Fibroblast of lung (primary cell): ENCODE measurements around the gene MINPP1. TPM values are rescaled to one million over a fixed set of nuclear protein-coding genes. Genes with fewer than 3 reads are reported as not detected.

Source experiments
- DNase-seq, 2 donors: peaks; one replicate each; pipeline versions ENCODE4 v3.0.0 to v3.0.0-alpha.2; 2010; ENCODE audit warnings: low read depth in 2 of 2
- H2AFZ ChIP-seq: 2 replicates; pipeline ENCODE4 v1.5.1; 2012; ENCODE audit warnings: low read length, control low read depth, inconsistent platforms
- H3K27ac ChIP-seq: 2 replicates; pipeline ENCODE4 v1.5.1; 2011; ENCODE audit warnings: low read length, control low read depth; ENCODE audit not compliant: insufficient read depth
- H3K27me3 ChIP-seq: 2 replicates; pipeline ENCODE4 v1.5.1; 2011; ENCODE audit warnings: mild to moderate bottlenecking, low read length; ENCODE audit not compliant: control insufficient read depth, insufficient read depth
- H3K36me3 ChIP-seq: 2 replicates; pipeline ENCODE4 v1.5.1; 2011; ENCODE audit warnings: low read length; ENCODE audit not compliant: control insufficient read depth, insufficient read depth
- H3K4me1 ChIP-seq: 2 replicates; pipeline ENCODE4 v1.5.1; 2011; ENCODE audit warnings: low read length; ENCODE audit not compliant: control insufficient read depth, insufficient read depth; ENCODE audit errors: extremely low read depth
- H3K4me2 ChIP-seq: 2 replicates; pipeline ENCODE4 v1.5.1; 2011; ENCODE audit warnings: low read length, control low read depth; ENCODE audit not compliant: insufficient read depth; ENCODE audit errors: extremely low read depth
- H3K4me3 ChIP-seq, 4 experiments: fragments of 200-600 bp in 1 of 4; sonication (generic) in 1 of 4; replicated peaks in 1 of 4; 2 replicates each; pipeline ENCODE4 v1.5.1; 2011 to 2016; ENCODE audit warnings: low read length in 4 of 4, low read depth in 3 of 4, mild to moderate bottlenecking in 3 of 4, control low read depth in 2 of 4, inconsistent platforms in 1 of 4, mixed read lengths in 1 of 4; ENCODE audit not compliant: insufficient read depth in 1 of 4; ENCODE audit errors: control extremely low read depth in 1 of 4
- H3K79me2 ChIP-seq: 2 replicates; pipeline ENCODE4 v1.5.1; 2012; ENCODE audit warnings: mild to moderate bottlenecking, low read length, inconsistent platforms; ENCODE audit not compliant: control insufficient read depth, insufficient read depth
- H3K9ac ChIP-seq: 2 replicates; pipeline ENCODE4 v1.5.1; 2011; ENCODE audit warnings: mild to moderate bottlenecking, low read length, control low read depth; ENCODE audit not compliant: insufficient read depth
- H3K9me3 ChIP-seq: 2 replicates; pipeline ENCODE4 v1.5.1; 2012; ENCODE audit warnings: low read depth, low read length; ENCODE audit not compliant: control insufficient read depth, insufficient read depth
- H4K20me1 ChIP-seq: 2 replicates; pipeline ENCODE4 v1.5.1; 2011; ENCODE audit warnings: low read length; ENCODE audit not compliant: control insufficient read depth, insufficient read depth; ENCODE audit errors: extremely low read depth
- CTCF ChIP-seq, 2 donors: IDR thresholded peaks in 1 of 2; conservative IDR thresholded peaks in 1 of 2; 1 replicate in 1 of 2; 2 replicates in 1 of 2; pipeline ENCODE4 v1.5.1; 2011 to 2012; ENCODE audit warnings: low read length in 2 of 2, control low read depth in 1 of 2, inconsistent platforms in 1 of 2, low read depth in 1 of 2, mild to moderate bottlenecking in 1 of 2
- EZH2 ChIP-seq: IDR thresholded peaks from 2 replicates; pipeline ENCODE4 v1.5.1; 2012; ENCODE audit warnings: low read length, control low read depth, mild to moderate bottlenecking; ENCODE audit errors: missing control alignments
- polyA plus RNA-seq, 2 donors: library from polyadenylated mRNA; depleted of rRNA in 1 of 2; stranded (reverse) in 1 of 2; unstranded in 1 of 2; fragments of >200 nt; gene quantifications; 2 replicates each; pipeline ENCODE4 v1.2.1, GENCODE V29; 2011 to 2012; ENCODE audit warnings: missing spikeins in 1 of 2
- total RNA-seq: library from RNA; depleted of rRNA; stranded (reverse); fragments of >200 nt; gene quantifications from 2 replicates; pipeline ENCODE4 v1.2.1, GENCODE V29; 2014

Gene MINPP1
- total and polyA plus RNA-seq, 2 donors (not counting 1 experiment from before 2014, with no cell fraction given) = 18.5 to 24.4 TPM

GRCh38 chr10:87575851-87576250 is 71.2 kb downstream of the MINPP1 start:
- Histone ChIP-seq H3K4me2 (no peak overlapping the region), H3K27ac (no peak overlapping the region), H3K4me1 (peaks cover 6% of the 10 kb centered on the region), H3K79me2 (no peaks in the 10 kb centered on the region), H2AFZ (no peak overlapping the region), H3K4me3 (no peak overlapping the region), H3K27me3 (no peaks in the 10 kb centered on the region), H4K20me1 (no peaks in the 10 kb centered on the region), H3K36me3 (no peaks in the 10 kb centered on the region), H3K9ac (no peak overlapping the region), H3K9me3 (no peaks in the 10 kb centered on the region)
- DNase-seq = peak in 1 of 2 donors; percentile 14
- no peak for TF ChIP-seq EZH2
- TF ChIP-seq CTCF (conservative IDR thresholded peaks at IDR 0.05 in 1 of 2, IDR thresholded peaks at IDR 0.05 in 1 of 2; ENCODE audit: low read depth in 1 of 2, low read length in 2 of 2) = no peak

GRCh38 chr10:87578160-87578841 is 73.6 kb downstream of the MINPP1 start:
- no peaks in the 10 kb centered on the region for H4K20me1 ChIP-seq
- H3K4me3 ChIP-seq = no peak overlapping the region
- no peak overlapping the region for H3K27ac ChIP-seq
- no peak overlapping the region for H3K9ac ChIP-seq
- peaks cover 6% of the 10 kb centered on the region for H3K4me1 ChIP-seq
- no peaks in the 10 kb centered on the region for H3K36me3 ChIP-seq
- no peak for DNase-seq
- no peaks in the 10 kb centered on the region for H3K27me3 ChIP-seq
- no peaks in the 10 kb centered on the region for H3K9me3 ChIP-seq
- TF ChIP-seq EZH2 (no peak), CTCF (conservative IDR thresholded peaks at IDR 0.05 in 1 of 2, IDR thresholded peaks at IDR 0.05 in 1 of 2; ENCODE audit: low read depth in 1 of 2, low read length in 2 of 2) (no peak)
- peak overlapping the region; percentile 55 for H2AFZ ChIP-seq
- H3K79me2 ChIP-seq = no peaks in the 10 kb centered on the region
- peak overlapping the region; percentile 64 for H3K4me2 ChIP-seq

GRCh38 chr10:87578842-87579401 is 74.2 kb downstream of the MINPP1 start:
- no peaks in the 10 kb centered on the region for H3K27me3 ChIP-seq
- peak overlapping the region; percentile 55 for H2AFZ ChIP-seq
- H3K4me2 ChIP-seq = peak overlapping the region; percentile 64
- H3K27ac ChIP-seq = no peak overlapping the region
- TF ChIP-seq EZH2 = no peak
- no peak for TF ChIP-seq CTCF (conservative IDR thresholded peaks at IDR 0.05 in 1 of 2, IDR thresholded peaks at IDR 0.05 in 1 of 2; ENCODE audit: low read depth in 1 of 2, low read length in 2 of 2)
- H3K79me2 ChIP-seq = no peaks in the 10 kb centered on the region
- peaks cover 6% of the 10 kb centered on the region for H3K4me1 ChIP-seq
- no peaks in the 10 kb centered on the region for H3K9me3 ChIP-seq
- DNase-seq = peak; percentile 13 to 32
- H3K4me3 ChIP-seq = peak overlapping the region in 1 of 4 experiments; percentile 6
- no peak overlapping the region for H3K9ac ChIP-seq
- no peaks in the 10 kb centered on the region for H3K36me3 ChIP-seq
- no peaks in the 10 kb centered on the region for H4K20me1 ChIP-seq
